H1 (cell line): ENCODE measurements around the gene MRPL55. TPM values are rescaled to one million over a fixed set of nuclear protein-coding genes. Genes with fewer than 3 reads are reported as not detected.
"Not testable (repeated sequence)": the region's sequence is repeated elsewhere in the genome, so short reads cannot be mapped to it uniquely, and the experiment has no call there.

Experiments used
- CTCF ChIA-PET: fragments of 300-600 bp; sonication (Branson Sonifier 250); formaldehyde crosslinking; loops from one replicate; lab custom pipeline; 2021; ENCODE audit not compliant: partially characterized antibody; lab: Charles Lee
- POLR2A ChIA-PET: fragments of 300-600 bp; sonication (Branson Sonifier 250); formaldehyde crosslinking; loops from one replicate; lab custom pipeline; 2021; ENCODE audit warnings: inconsistent platforms; ENCODE audit not compliant: partially characterized antibody; lab: Charles Lee
- DNase-seq, 2 experiments: peaks; one replicate each; pipeline versions ENCODE4 v3.0.0 to v3.0.0-alpha.2; 2010 to 2022; ENCODE audit warnings: low spot score in 2 of 2, low read depth in 1 of 2, mixed read lengths in 1 of 2
- FAIRE-seq: peaks from 2 replicates; lab custom pipeline; 2011; peaks lifted over from hg19 to GRCh38; lab: Jason Lieb, UNC
- H2AFZ ChIP-seq: 2 replicates; pipeline ENCODE4 v1.8.1; 2012; ENCODE audit warnings: low read length, inconsistent platforms
- H2AK5ac ChIP-seq: 2 replicates; pipeline ENCODE4 v1.6.1; 2013; ENCODE audit warnings: low read depth, low read length
- H2BK120ac ChIP-seq: replicated peaks from 2 replicates; pipeline ENCODE3; 2013; ENCODE audit warnings: low read depth, low read length, inconsistent platforms
- H2BK12ac ChIP-seq: 2 replicates; pipeline ENCODE4 v1.6.1; 2013; ENCODE audit warnings: low read depth, low read length
- H2BK15ac ChIP-seq: 2 replicates; pipeline ENCODE4 v1.6.1; 2013; ENCODE audit warnings: low read length
- H2BK20ac ChIP-seq: 2 replicates; pipeline ENCODE4 v1.6.1; 2013; ENCODE audit warnings: low read length
- H2BK5ac ChIP-seq: 2 replicates; pipeline ENCODE4 v1.6.1; 2013; ENCODE audit warnings: low read depth, low read length
- H3K14ac ChIP-seq: 2 replicates; pipeline ENCODE4 v1.6.1; 2013; ENCODE audit warnings: inconsistent platforms; ENCODE audit not compliant: insufficient read length
- H3K18ac ChIP-seq: 2 replicates; pipeline ENCODE4 v1.6.1; 2013; ENCODE audit warnings: low read length; ENCODE audit errors: extremely low read depth
- H3K23ac ChIP-seq: 2 replicates; pipeline ENCODE4 v1.6.1; 2013; ENCODE audit warnings: inconsistent platforms; ENCODE audit not compliant: insufficient read length
- H3K23me2 ChIP-seq: 2 replicates; pipeline ENCODE4 v1.6.1; 2013; ENCODE audit warnings: low read depth, low read length
- H3K27ac ChIP-seq: 2 replicates; pipeline ENCODE4 v1.6.1; 2011; ENCODE audit warnings: low read depth, low read length, inconsistent platforms
- H3K27me3 ChIP-seq, 4 experiments: replicated peaks in 1 of 4; 1 replicate in 1 of 4; 2 replicates in 3 of 4; pipeline versions ENCODE4 v1.6.1 to v1.8.1; 2011 to 2013; ENCODE audit warnings: low read length in 3 of 4, mild to moderate bottlenecking in 3 of 4, inconsistent platforms in 2 of 4, mixed read lengths in 2 of 4, moderate library complexity in 1 of 4; ENCODE audit not compliant: control insufficient read depth in 3 of 4, insufficient read depth in 3 of 4; ENCODE audit errors: extremely low read depth in 1 of 4
- H3K36me3 ChIP-seq, 4 experiments: 2 replicates each; pipeline versions ENCODE4 v1.6.1 to v1.8.1; 2011 to 2013; ENCODE audit warnings: mild to moderate bottlenecking in 4 of 4, low read length in 3 of 4, moderate library complexity in 2 of 4, control low read depth in 1 of 4, inconsistent platforms in 1 of 4; ENCODE audit not compliant: insufficient read depth in 4 of 4, control insufficient read depth in 2 of 4
- H3K4ac ChIP-seq: replicated peaks from 2 replicates; pipeline ENCODE3; 2013; ENCODE audit warnings: low read length, low read depth, mixed read lengths, inconsistent platforms; ENCODE audit not compliant: insufficient read length
- H3K4me1 ChIP-seq, 4 experiments: replicated peaks in 1 of 4; 1 replicate in 1 of 4; 2 replicates in 3 of 4; pipeline versions ENCODE4 v1.6.1 to v1.8.1; 2011 to 2013; ENCODE audit warnings: low read length in 3 of 4, inconsistent platforms in 2 of 4, mixed read lengths in 1 of 4; ENCODE audit not compliant: insufficient read depth in 4 of 4, control insufficient read depth in 3 of 4
- H3K4me2 ChIP-seq, 2 experiments: 2 replicates each; pipeline versions ENCODE4 v1.6.1 to v1.8.1; 2011 to 2013; ENCODE audit warnings: low read depth in 2 of 2, low read length in 2 of 2, control low read depth in 1 of 2, inconsistent platforms in 1 of 2, mild to moderate bottlenecking in 1 of 2; ENCODE audit not compliant: insufficient read depth in 1 of 2
- H3K4me3 ChIP-seq, 4 experiments: fragments of 200-600, 300-600 bp in 1 of 4; sonication (generic), shearing (Covaris generic), sonication (Bioruptor Twin) in 1 of 4; 2 replicates each; pipeline versions ENCODE4 v1.5.1 to v1.8.1; 2011 to 2016; ENCODE audit warnings: low read length in 4 of 4, low read depth in 3 of 4, control low read depth in 2 of 4, inconsistent platforms in 2 of 4, mild to moderate bottlenecking in 2 of 4, mixed read lengths in 1 of 4, moderate library complexity in 1 of 4; ENCODE audit not compliant: insufficient read depth in 2 of 4; ENCODE audit errors: extremely low read depth in 1 of 4
- H3K56ac ChIP-seq: replicated peaks from 2 replicates; pipeline ENCODE3; 2013; ENCODE audit warnings: low read depth, mild to moderate bottlenecking, mixed read lengths, low read length, inconsistent platforms; ENCODE audit not compliant: insufficient read length
- H3K79me1 ChIP-seq: 2 replicates; pipeline ENCODE4 v1.6.1; 2013; ENCODE audit warnings: low read depth, low read length, control low read depth
- H3K79me2 ChIP-seq, 2 experiments: 2 replicates each; pipeline versions ENCODE4 v1.6.1 to v1.8.1; 2012 to 2013; ENCODE audit warnings: low read length in 2 of 2, mild to moderate bottlenecking in 2 of 2, inconsistent platforms in 1 of 2; ENCODE audit not compliant: insufficient read depth in 2 of 2, control insufficient read depth in 1 of 2
- H3K9ac ChIP-seq, 4 experiments: replicated peaks in 1 of 4; 1 replicate in 1 of 4; 2 replicates in 3 of 4; pipeline versions ENCODE4 v1.6.1 to v1.8.1; 2011 to 2013; ENCODE audit warnings: low read depth in 3 of 4, low read length in 3 of 4, control low read depth in 2 of 4, mild to moderate bottlenecking in 2 of 4, moderate library complexity in 2 of 4, inconsistent platforms in 1 of 4; ENCODE audit errors: extremely low read depth in 1 of 4
- H3K9me3 ChIP-seq, 2 experiments: 2 replicates each; pipeline versions ENCODE4 v1.6.1 to v1.8.1; 2012 to 2013; ENCODE audit warnings: mild to moderate bottlenecking in 2 of 2, moderate library complexity in 2 of 2, control low read depth in 1 of 2, inconsistent platforms in 1 of 2, low read depth in 1 of 2, low read length in 1 of 2, mixed read lengths in 1 of 2; ENCODE audit not compliant: insufficient read depth in 2 of 2
- H4K20me1 ChIP-seq, 2 experiments: replicated peaks in 1 of 2; 2 replicates each; pipeline versions ENCODE3 to v1.8.1; 2011 to 2013; ENCODE audit warnings: inconsistent platforms in 2 of 2, low read length in 2 of 2, mild to moderate bottlenecking in 1 of 2; ENCODE audit not compliant: insufficient read depth in 2 of 2, control insufficient read depth in 1 of 2
- H4K5ac ChIP-seq: 2 replicates; pipeline ENCODE4 v1.6.1; 2013; ENCODE audit warnings: low read length, low read depth, mixed read lengths, inconsistent platforms; ENCODE audit not compliant: insufficient read length
- H4K8ac ChIP-seq: 2 replicates; pipeline ENCODE4 v1.8.0; 2013; ENCODE audit warnings: mild to moderate bottlenecking, moderate library complexity, low read length, inconsistent platforms; ENCODE audit not compliant: insufficient read depth; ENCODE audit errors: extremely low read depth
- H4K91ac ChIP-seq: replicated peaks from 2 replicates; pipeline ENCODE3; 2013; ENCODE audit warnings: low read length, mixed read lengths, inconsistent platforms; ENCODE audit not compliant: insufficient read length
- HDAC2 ChIP-seq, 2 experiments: fragments of 300-600 bp in 1 of 2; sonication (generic) in 1 of 2; IDR thresholded peaks; 2 replicates each; pipeline ENCODE4 v1.6.1; 2011 to 2012; ENCODE audit warnings: low read depth in 2 of 2, low read length in 2 of 2, mild to moderate bottlenecking in 2 of 2, moderate library complexity in 2 of 2, borderline replicate concordance in 1 of 2, inconsistent platforms in 1 of 2
- HDAC6 ChIP-seq: IDR thresholded peaks from one replicate; pipeline ENCODE4 v1.7.1; 2012; ENCODE audit warnings: low read depth, mild to moderate bottlenecking, inconsistent platforms, low read length, moderate library complexity
- RAD21 ChIP-seq, 2 experiments: IDR thresholded peaks in 1 of 2; conservative IDR thresholded peaks in 1 of 2; 2 replicates each; pipeline ENCODE4 v1.6.1; 2011; ENCODE audit warnings: low read depth in 2 of 2, low read length in 2 of 2, improper control_type of control experiment in 1 of 2, inconsistent platforms in 1 of 2, mild to moderate bottlenecking in 1 of 2, moderate library complexity in 1 of 2
- RFX5 ChIP-seq: IDR thresholded peaks from 2 replicates; pipeline ENCODE4 v1.6.1; 2011; ENCODE audit warnings: low read depth, low read length, improper control_type of control experiment, borderline replicate concordance
- TAF1 ChIP-seq: IDR thresholded peaks from 2 replicates; pipeline ENCODE4 v1.6.1; 2011; ENCODE audit warnings: mild to moderate bottlenecking, low read depth, low read length
- WGBS, 2 experiments: shearing (Covaris generic) in 1 of 2; methylation state at CpG; one replicate each; pipeline versions ENCODE4 v1.1.6 to v1.1.7; 2013 to 2015; ENCODE audit warnings: low lambda C conversion rate in 2 of 2, mixed read lengths in 2 of 2, inconsistent platforms in 1 of 2, low coverage in 1 of 2, missing lambda C conversion rate in 1 of 2; ENCODE audit not compliant: insufficient replicate concordance in 2 of 2, insufficient coverage in 1 of 2, insufficient read length in 1 of 2; ENCODE audit errors: extremely low coverage in 1 of 2, missing lambda C conversion rate in 1 of 2; 5-methylcytosine and 5-hydroxymethylcytosine counted together
- polyA plus RNA-seq, 7 experiments: library from polyadenylated mRNA; depleted of rRNA in 3 of 7; stranded (reverse) in 5 of 7; unstranded in 2 of 7; fragments of >200 nt in 5 of 7; fragments of 200-250 nt in 2 of 7; gene quantifications; 1 replicate in 5 of 7; 2 replicates in 1 of 7; 4 replicates in 1 of 7; pipeline versions ENCODE4 v1.2.1 to v1.2.3, GENCODE V29; 2011 to 2013; ENCODE audit warnings: missing spikeins in 2 of 7, mixed read lengths in 2 of 7
- total RNA-seq: library from RNA; stranded (reverse); fragmentation: NEBNext Ultra II Directional; extraction: Animal tissue kit (Norgen Biotek cat#: 25700); gene quantifications from 2 replicates; pipeline ENCODE4 v1.2.1, GENCODE V29; 2021

Gene MRPL55
- total and polyA plus RNA-seq, 2 of the 8 experiments (the other 6 are each of a cell fraction or from before 2014, with no cell fraction given), result 59.0 to 244 TPM

GRCh38 chr1:228112167-228112566 is 3.1 kb upstream of the MRPL55 start (continued):
- TF ChIP-seq HDAC2 (IDR thresholded peaks at IDR 0.05; ENCODE audit: borderline replicate concordance in 1 of 2, low read depth in 2 of 2, low read length in 2 of 2), result no peak
- TF ChIP-seq RAD21 (IDR thresholded peaks at IDR 0.05 in 1 of 2, conservative IDR thresholded peaks at IDR 0.05 in 1 of 2; ENCODE audit: low read depth in 2 of 2, low read length in 2 of 2), result no peak
- TF ChIP-seq HDAC6, result no peak
- TF ChIP-seq TAF1, result no peak
- no peak for TF ChIP-seq RFX5

GRCh38 chr1:228111315-228111714 is 2.2 kb upstream of the MRPL55 start:
- H3K56ac ChIP-seq, H3K27me3 ChIP-seq, H4K5ac ChIP-seq, H2BK12ac ChIP-seq, H3K4me1 ChIP-seq, H3K27ac ChIP-seq, H2BK5ac ChIP-seq, H2BK15ac ChIP-seq, H3K9me3 ChIP-seq, H3K9ac ChIP-seq, FAIRE-seq, H2BK20ac ChIP-seq, H3K79me2 ChIP-seq, H4K8ac ChIP-seq, H3K23ac ChIP-seq, H2AK5ac ChIP-seq, H4K20me1 ChIP-seq, H3K4me2 ChIP-seq, H4K91ac ChIP-seq, H3K14ac ChIP-seq, H3K23me2 ChIP-seq, H3K4me3 ChIP-seq, DNase-seq, H3K18ac ChIP-seq, H2AFZ ChIP-seq, H3K4ac ChIP-seq, H2BK120ac ChIP-seq, H3K36me3 ChIP-seq: not testable (repeated sequence)
- 100% methylated on average over 3 of the region's 6 CpGs; no CpG with 5 or more reads in 1 of the 2 experiments for WGBS, 2 experiments
- peaks cover 12% of the 10 kb centered on the region; the same call in 1 of the 2 replicates for H3K79me1 ChIP-seq
- POLR2A ChIA-PET, result interaction anchor here (1.1 kb wide), 1 partner anchor 13 kb away, joined by 3 read pairs; no protein-coding TSS in a partner anchor
- CTCF ChIA-PET, result interaction anchor here (0.6 to 2.5 kb wide), 3 partner anchors 19 to 348 kb away, joined by 3 to 14 read pairs (median 3); no protein-coding TSS in a partner anchor
